T-helper 22 cell (primary cell): ENCODE measurements around the gene TSNAXIP1.
"Not testable (repeated sequence)": the region's sequence is repeated elsewhere in the genome, so short reads cannot be mapped to it uniquely, and the experiment has no call there.

Experiments used
- DNase-seq: peaks from one replicate; pipeline ENCODE4 v3.0.0-alpha.2; 2020; ENCODE audit warnings: low read depth

Gene TSNAXIP1

DNA sequence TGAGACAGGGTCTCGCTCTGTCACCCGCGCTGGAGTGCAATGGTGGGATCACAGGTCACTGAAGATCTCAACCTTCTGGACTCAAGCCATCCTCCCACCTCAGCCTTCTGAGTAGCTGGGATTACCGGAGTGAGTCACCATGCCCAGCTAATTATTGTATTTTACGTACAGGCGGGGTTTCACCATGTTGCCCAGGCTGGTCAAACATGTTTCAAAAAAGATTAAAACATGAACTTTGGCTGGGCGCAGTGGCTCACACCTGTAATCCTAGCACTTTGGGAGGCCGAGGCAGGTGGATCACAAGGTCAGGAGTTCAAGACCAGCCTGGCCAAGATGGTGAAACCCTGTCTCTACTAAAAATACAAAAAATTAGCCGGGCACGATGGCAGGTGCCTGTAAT is 30.5 kb downstream of the TSNAXIP1 start:
- DNase-seq, result not testable (repeated sequence)

DNA sequence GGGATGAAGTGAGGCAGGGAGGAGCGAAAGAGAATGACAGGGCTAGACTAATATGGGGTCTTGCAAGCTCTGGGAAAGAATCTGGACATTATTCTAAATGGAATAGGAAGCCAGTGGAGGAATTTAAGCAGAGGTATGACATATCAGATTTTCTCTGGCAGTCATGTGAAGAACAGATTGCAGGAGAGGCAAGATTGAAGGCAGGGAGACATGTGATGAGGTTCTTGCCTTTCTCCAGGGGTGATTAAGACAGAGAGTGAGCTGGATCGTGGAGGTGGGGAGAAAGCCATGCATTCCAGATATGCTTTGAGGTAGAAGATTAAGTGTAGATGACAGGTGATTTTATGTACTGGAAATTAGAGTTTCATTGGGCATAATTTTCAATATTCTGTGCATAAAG is 31.1 kb downstream of the TSNAXIP1 start:
- no peak for DNase-seq

DNA sequence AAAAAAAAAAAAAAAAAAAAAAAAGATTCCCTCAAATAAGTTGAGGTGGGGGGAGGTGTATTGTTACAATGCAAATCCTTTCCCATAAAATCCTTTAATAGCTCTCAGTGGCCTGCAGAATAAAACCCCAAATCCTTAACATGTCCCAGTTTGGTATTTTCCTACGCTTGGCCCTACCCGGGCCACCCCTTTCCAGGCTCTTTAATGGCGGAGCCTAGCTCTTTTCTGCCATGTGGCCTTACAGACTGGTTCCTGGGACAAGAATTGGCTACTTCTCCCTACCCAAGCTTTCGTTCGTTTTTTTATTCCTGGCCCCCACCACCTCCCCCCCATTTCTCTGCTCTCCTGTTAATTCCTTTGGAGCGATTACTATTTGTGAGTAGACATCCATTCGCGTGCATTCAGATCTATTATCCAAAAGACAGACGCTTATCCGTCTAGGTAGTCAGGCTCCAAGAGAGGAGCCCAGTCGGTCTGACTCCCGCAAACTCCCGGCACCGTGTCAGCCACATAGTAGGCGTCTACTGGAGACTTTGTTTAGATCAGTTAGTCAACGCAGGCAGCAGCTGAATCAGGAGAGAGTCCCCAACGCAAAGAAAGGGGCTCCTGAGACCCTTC is 34.6 kb downstream of the TSNAXIP1 start:
- no peak for DNase-seq

DNA sequence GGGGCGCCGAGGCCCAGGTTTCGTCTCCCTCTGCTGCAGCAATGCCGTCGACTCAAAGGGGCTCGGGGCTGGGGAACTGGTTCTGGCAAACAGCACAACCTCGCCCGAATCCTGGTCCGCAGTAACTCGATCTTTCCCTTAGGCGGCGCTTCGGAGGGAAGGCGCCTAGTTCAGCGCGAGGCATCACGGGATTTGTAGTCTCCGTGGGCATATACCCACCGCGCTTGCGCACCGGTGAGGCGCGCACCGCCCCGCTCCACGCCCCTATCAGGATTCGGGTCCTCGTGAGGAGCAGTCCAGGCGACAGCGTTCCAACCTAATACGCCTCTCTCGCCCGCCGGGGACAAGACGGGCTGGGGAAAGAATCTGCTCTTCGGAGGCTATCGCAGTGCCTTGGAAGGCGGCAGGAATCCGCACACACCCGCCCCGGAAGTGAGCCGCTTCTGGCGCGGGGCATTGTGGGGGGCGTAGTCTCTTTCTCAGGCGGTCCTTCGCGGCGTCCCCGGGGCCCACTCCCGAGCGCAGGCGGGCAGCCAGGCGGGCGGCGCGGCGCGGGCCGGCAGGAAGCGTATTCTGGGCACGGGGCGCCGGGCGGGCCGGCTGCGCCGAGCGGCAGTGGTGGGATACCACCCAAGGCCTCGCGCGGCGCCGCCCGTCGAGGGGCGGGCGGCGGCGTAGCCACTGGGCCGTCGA is 35.3 kb downstream of the TSNAXIP1 start, which contains the start of gene THAP11:
THAP11 (plus strand) TSS at position 505 of the 693 bp plus-strand sequence. CDS start 235 bp downstream, outside the sequence.
- peak; percentile 84 for DNase-seq

DNA sequence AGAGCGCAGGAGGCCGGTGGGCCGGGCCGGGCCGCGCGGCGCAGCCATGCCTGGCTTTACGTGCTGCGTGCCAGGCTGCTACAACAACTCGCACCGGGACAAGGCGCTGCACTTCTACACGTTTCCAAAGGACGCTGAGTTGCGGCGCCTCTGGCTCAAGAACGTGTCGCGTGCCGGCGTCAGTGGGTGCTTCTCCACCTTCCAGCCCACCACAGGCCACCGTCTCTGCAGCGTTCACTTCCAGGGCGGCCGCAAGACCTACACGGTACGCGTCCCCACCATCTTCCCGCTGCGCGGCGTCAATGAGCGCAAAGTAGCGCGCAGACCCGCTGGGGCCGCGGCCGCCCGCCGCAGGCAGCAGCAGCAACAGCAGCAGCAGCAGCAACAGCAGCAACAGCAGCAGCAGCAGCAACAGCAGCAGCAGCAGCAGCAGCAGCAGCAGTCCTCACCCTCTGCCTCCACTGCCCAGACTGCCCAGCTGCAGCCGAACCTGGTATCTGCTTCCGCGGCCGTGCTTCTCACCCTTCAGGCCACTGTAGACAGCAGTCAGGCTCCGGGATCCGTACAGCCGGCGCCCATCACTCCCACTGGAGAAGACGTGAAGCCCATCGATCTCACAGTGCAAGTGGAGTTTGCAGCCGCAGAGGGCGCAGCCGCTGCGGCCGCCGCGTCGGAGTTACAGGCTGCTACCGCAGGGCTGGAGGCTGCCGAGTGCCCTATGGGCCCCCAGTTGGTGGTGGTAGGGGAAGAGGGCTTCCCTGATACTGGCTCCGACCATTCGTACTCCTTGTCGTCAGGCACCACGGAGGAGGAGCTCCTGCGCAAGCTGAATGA is 36.0 kb downstream of the TSNAXIP1 start:
- peak; percentile 68 for DNase-seq

DNA sequence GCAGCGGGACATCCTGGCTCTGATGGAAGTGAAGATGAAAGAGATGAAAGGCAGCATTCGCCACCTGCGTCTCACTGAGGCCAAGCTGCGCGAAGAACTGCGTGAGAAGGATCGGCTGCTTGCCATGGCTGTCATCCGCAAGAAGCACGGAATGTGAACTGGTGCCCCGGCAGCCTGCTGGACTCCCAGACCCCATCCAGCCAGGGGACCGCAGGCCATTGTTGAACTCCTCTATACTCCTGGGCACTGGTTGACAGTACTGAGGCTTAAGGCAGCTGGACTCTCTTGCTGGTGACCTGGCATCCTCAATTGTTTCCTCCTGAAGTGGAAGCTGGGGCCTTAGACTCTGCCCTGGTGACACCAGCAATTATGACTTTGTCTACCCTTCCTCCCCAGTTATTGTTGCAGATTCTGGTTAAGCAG is 36.7 kb downstream of the TSNAXIP1 start:
- DNase-seq, result no peak

DNA sequence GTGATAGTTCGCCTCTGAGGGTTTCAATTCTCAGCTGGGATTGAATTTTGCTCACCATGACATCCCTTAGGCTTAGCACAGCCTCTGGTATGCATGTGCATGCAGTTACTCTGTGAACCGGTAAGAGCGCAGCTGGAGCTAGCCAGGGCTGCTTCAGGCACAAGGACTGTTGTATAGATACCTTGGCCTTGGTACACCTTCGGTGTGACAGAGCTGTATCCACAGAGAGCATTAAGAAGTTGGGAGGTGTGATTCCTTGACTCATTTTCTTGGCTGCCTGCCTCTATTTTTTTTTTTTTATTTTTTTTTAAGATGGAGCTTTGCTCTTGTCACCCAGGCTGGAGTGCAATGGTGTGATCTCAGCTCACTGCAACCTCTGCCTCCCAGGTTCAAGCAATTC is 37.8 kb downstream of the TSNAXIP1 start:
- no peak for DNase-seq

DNA sequence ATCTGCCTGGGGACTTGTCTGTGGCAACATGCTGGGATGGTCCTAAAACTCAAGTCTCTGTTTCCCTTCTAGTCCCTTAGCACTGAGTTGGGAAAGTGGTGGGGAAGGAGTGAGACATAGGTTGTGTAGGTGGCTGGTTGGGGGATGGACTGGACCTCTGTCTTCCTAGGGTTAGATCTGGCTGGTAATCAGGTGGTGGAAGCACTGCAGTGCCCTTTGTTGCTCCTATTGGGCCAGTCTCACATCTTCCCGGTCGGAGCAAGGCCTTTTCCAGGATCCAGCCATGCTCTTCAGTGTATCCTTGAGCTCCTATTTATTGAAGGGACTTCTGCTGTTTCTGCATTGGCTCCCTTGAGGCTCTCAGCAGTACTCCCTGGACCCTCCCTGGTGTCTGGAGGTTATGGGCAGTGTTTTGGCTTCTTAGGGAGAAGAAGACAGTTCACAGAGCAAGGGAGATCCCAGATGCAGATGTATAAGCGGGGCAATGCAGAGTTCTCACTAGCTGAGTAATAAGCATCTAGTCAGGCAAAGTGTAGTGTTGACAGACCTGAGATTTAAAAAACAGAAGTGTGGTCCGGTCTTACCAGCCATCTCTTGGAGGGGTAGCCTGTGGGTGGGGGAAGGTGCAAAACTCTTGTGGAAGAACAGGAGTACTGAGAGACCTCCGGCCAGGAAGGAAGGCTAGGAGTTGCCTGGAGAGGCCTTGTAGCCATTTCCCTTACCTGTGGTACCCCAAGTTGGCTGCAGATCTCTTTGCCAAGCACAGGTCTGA is 38.8 kb downstream of the TSNAXIP1 start:
- DNase-seq, result no peak

DNA sequence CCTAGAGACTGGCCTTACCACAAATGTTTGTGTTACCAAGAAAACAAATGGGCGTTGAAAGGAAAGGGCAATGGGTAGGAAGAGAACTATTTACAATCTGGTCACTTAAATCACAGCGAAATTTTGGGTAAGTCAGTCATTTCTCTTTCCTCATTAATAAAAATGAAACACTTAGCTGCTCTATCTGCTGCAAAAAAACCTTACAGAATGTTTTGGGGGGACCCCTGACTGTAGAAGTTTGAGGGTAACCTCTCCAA is 39.3 kb downstream of the TSNAXIP1 start:
- DNase-seq, result no peak

DNA sequence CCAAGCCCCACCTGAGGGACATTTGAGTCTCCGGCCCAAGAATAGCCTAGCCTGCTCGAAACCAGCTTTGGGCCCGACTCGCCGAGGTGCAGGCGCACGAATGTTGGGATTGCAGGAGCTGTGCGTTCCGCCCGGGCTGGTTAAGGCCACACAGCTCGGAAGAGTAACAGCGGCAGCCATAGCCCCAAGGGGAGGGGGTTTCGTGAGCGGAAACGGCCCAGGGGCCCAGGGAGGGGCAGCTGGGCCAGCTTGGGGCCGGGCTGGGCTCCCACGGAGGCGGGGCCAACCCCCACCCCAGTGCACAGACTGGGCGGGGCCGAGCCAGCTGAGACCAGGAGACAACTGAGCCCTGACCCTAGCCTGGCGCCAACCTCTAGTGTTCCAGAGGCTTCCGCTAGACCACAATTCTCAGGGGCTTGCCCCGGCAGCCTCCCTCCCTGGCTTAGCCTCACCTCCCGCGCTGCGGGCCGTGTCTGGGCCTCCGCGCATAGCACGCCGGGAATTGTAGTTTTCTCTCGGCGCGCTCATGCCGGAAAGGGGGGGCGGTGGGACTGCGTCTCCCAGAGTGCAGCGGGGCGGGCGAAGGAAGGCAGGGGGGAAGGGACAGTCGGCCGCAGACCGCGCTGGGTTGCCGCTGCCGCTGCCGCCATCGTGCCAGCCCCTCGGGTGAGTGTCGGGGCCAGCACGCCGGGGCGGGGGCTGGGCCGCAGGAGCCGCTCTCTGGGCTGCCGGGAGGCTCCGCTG is 39.8 kb downstream of the TSNAXIP1 start, which contains the start of gene NUTF2:
NUTF2 (plus strand) TSS at position 614 of the 744 bp plus-strand sequence. CDS start 18,198 bp downstream, outside the sequence.
- peak; percentile 93 for DNase-seq

DNA sequence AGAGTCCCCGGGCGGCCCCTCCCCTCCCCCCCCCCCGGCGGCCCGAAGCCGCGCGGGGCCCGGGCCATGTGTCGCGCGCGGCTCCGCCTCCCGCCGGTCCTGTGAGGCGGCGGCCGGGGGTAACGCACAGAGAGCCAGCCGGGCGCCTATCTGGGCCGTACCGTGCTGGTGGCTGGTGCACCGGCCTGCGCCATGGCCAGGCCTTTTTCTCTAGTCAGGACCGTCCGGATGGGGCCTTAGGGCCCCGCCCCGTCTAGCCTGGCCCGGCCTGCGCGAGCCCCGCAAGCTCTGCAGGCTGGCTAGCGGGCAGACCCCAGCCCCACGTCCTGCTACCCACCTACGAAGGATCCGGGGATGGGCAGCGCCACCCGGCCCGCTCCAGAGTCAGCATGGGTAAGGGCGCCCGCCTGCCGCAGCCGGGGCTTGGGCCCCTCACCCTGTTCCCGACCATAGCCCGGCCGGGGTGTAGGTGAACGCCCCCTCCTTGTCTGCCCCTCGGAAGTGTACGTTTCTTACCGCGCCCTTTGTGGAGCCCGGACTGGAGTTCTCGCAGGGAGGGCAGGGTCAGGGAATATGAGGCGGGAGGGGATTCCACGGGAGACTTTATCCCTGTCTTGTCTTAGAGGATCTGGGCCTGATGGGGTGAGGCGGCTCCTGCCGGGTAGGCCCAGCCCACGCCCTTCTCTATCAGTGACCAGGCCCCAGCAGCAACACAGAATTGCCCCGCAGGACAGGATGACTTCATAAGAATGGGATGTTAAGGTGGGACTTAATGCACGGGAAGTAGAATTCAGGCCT is 40.6 kb downstream of the TSNAXIP1 start, which contains the start of gene CENPT:
CENPT (minus strand) TSS at position 630 of the 798 bp plus-strand sequence. CDS start 13,834 bp downstream, outside the sequence.
- no peak for DNase-seq

DNA sequence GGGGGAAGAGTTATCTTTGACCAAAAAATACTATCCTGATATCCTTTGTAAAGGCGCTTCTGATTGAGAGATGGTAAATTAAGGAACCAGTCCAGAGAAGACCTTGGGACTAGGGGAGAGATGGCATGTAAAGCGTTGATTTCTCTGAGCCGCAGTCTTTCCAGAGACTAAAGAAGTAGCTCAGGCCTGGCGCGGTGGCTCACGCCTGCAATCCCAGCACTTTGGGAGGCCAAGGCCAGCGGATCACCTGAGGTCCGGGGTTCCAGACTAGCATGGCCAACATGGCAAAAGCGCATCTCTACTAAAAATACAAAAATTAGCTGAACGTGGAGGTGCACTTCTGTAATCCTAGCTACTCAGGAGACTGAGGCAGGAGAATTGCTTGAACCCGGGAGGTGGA is 41.4 kb downstream of the TSNAXIP1 start:
- DNase-seq, result no peak

DNA sequence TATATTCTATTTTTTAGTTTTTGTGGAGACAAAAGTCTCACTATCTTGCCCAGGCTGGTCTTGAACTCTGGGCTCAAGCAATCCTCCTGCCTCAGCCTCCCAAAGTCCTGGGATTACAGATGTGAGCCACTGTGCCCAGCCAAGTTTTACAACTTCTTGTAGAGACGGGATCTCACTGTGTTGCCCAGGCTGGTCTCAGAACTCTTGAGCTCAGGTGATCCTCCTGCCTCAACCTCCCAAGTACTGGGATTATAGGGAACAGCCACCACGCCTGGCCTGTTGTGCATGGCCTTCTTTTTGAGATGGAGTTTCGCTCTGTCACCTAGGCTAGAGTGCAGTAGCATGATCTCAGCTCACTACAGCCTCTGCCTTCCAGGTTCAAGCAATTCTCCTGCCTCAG is 47.0 kb downstream of the TSNAXIP1 start:
- no peak for DNase-seq

DNA sequence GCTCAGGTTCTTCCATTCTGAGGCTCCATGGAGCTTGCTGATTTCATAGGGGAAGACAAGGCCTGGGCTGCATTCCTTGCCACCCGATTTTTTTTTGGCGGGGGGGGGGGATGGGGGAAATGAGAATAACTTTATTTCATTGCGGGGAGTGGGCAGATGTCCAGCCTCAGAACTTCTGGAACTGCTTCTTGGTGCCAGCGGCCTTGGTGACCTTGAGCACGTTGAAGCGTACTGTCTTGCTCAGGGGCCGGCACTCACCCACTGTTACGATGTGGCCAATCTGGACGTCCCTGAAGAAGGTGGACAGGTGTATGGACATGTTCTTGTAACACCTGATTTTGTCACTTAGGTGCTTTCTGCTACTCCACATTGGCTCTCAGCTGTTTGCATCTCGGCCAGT is 49.1 kb downstream of the TSNAXIP1 start:
- DNase-seq, result no peak

DNA sequence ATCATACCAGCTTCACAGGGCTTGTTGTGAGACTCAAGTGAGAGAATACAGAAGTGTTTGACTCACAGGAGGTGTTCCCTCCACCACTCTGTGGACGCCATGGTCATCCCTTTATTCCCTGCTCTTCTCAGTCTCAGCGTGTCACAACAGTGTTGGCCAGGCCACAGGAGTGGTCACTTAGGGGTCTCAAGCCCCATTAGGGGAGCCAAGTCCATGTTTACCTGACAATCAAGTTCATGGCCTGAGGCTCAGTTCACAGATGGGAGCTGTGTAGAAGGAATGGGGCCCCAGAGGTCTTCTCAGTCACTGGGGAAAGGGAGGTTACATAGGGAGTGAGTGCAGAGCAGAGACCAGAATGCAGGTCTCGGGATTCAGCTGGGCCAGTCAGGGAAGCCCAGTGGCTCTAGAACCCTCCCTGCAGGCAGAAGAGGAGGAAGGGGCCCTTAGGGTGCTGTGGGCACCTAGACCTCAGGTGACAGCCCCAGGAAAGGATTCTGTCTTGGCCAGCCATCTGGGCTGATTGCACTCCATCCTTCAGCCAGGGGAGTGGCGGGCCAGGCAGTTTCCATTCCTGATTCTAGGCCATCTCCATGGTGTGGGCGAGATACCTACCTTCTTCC is 50.3 kb downstream of the TSNAXIP1 start:
- no peak for DNase-seq

DNA sequence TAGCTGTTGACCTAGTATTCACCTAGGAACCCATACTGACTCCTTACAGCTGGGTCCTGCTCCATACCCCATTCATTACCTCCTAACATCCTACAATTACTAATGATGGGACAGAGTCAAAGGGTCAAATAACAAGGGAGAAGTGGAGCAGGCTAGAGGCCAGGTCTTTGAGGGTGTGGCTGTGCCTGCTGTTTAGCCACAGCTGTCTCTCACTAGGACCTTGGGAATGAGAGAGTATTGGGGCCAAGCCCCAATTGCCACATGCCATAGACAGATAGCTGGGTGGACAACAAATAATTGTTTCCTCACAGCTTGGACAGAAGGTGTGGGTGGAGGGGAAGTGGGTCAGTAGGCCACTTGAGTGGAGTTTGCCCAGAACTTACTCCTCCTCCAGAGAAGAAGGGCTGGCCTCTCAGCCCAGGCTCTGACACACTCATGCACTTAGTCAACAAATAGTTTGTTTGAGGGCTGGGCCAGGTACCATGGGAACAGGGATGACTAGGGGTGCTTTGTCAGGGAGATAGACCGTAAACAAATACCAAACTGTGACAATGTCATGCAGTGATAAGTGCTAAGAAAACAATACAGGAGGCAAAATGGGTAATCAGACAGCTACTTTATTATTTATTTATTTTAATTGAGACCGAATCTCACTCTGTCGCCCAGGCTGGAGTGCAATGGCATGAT is 51.0 kb downstream of the TSNAXIP1 start:
- DNase-seq, result peak; percentile 37

DNA sequence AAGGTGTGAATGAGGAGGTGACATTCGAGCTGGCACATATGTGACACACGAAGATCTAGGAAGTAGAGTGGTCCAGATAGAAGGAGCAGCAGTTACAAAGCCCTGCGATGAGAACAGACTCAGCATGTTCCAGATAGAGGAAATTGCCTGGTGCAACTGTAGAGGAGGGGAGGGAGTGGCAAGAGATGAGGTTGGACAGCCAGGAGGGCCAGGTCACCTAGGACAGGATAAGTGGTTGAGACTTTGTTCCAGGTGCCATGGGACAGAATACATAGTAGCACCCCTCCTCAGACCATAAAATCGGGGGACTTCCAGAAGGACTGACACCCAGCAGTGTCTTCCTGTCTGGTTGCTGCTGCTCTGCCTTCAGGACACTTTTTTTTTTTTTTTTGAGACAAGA is 51.8 kb downstream of the TSNAXIP1 start:
- DNase-seq, result no peak

DNA sequence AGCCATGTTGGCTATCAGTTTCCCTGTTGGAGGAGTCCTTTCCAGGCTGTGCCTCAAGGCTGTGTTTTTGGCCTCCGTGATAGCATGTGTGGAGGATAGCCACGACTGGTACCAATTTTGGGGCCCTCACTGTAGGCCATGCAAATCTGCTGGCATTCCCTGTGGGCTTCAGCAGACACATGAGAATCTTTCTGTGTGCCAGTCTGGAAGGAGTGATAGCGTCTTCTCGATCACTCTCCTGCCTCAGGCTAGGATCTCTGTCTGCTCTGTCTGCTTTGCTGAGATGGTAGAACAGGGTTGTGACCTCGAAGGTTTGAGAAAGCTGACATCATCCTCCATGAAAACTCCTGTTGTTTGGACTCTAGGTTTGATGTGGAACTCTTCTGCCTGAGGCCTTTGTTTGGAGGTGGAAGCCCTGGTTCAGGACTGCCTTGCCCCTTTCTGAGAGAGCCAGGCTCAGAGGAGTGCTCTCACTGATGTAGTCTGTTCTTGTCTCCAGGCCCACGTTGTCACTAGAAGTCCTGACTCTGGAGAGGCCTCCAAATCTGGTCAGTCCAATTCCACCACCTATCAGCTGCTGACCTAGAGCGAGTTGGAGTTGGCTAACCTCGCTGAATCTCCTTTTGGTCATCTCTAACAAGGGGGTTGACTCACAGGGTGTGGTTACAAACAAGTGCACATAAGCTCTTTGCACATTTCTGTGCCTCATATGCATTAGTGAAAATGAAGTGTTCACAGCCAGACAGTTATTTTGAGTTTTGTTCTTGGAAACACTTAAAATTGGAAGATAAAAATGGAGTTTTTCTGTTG is 54.1 kb downstream of the TSNAXIP1 start:
- no peak for DNase-seq

DNA sequence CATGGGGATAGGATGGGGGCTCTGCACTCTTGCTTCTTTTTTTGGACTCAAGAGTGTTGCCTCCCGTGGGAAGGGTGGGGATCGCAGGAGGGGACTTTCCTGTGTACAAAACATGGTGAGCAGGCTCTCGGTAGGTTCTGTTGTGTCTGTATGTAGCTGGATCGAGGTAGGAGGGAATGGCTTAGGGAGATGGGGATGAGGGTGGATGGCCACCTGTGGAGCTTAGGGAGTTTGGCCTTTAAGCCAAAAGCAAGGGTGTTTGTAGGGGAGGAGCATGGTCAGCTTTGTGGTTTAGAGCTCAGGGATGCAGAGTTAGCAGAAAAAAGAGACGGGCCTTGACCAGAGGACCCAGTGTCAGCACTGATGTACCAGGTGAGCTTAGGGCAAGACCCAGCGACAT is 55.2 kb downstream of the TSNAXIP1 start:
- DNase-seq, result no peak
